Transverse colon (tissue), 3 donors: Measurements from ENCODE around the gene OR10A5.

Experiments used
- CTCF ChIP-seq, 5 experiments: fragments of 200-600 bp in 3 of 5; fragments of 450-650 bp in 2 of 5; sonication (generic) in 3 of 5; IDR thresholded peaks; 1 replicate in 2 of 5; 2 replicates in 3 of 5; pipeline ENCODE4 v1.5.1; 2016 to 2017; ENCODE audit warnings: antibody characterized with exemption in 5 of 5, inconsistent platforms in 3 of 5, mild to moderate bottlenecking in 2 of 5, moderate library complexity in 1 of 5
- EP300 ChIP-seq: sonication (generic); formaldehyde crosslinking; IDR thresholded peaks from one replicate; pipeline ENCODE4 v1.6.1; 2017; ENCODE audit warnings: antibody characterized with exemption, low read depth
- POLR2A ChIP-seq: fragments of 450-650 bp; IDR thresholded peaks from one replicate; pipeline ENCODE4 v1.6.1; 2016; ENCODE audit warnings: antibody characterized with exemption, mild to moderate bottlenecking, moderate library complexity

GRCh38 chr11:6824136-6824823 lies 21.2 kb upstream of the OR10A5 start:
- TF ChIP-seq CTCF (IDR thresholded peaks at IDR 0.05) = no peak
- TF ChIP-seq POLR2A = no peak
- TF ChIP-seq EP300 = no peak
